ENCODE data around the gene GRK5.

Gene GRK5

GRCh38 chr10:119368581-119368980, 161.2 kb downstream of the GRK5 start:
- CTCF ChIA-PET, result interaction anchor here (1.0 to 3.4 kb wide), 2 partner anchors 10 to 159 kb away, joined by 6 to 11 read pairs; no protein-coding TSS in a partner anchor
- POLR2A ChIA-PET, result no interaction called here

GRCh38 chr10:119368991-119369869, 161.9 kb downstream of the GRK5 start:
- no peak overlapping the region for H3K4me3 ChIP-seq (ENCODE audit: low read depth, low read length)
- CTCF ChIA-PET, result interaction anchor here (1.0 to 3.4 kb wide), 3 partner anchors 11 to 163 kb away, joined by 6 to 13 read pairs (median 11); partner anchors contain the start of gene GRK5
- TF ChIP-seq CTCF (IDR thresholded peaks at IDR 0.05; ENCODE audit: insufficient read depth, low read length, missing control alignments), result no peak
- POLR2A ChIA-PET, result no interaction called here
- DNase-seq (ENCODE audit: low read depth, low spot score), result no peak

More at GRCh38 chr10:119368581-119368980, 161.2 kb downstream of the GRK5 start:
- no peak for TF ChIP-seq CTCF (IDR thresholded peaks at IDR 0.05; ENCODE audit: insufficient read depth, low read length, missing control alignments)
- DNase-seq (ENCODE audit: low read depth, low spot score), result no peak
- no peak overlapping the region for H3K4me3 ChIP-seq (ENCODE audit: low read depth, low read length)

- peak; percentile 56 for DNase-seq (ENCODE audit: low read depth, low spot score)
- H3K4me3 ChIP-seq (ENCODE audit: low read depth, low read length), result peak overlapping the region; percentile 33
- ChIA-PET CTCF (interaction anchor here (1.3 to 3.4 kb wide), 3 partner anchors 12 to 164 kb away, joined by 3 to 13 read pairs (median 11); partner anchors contain the start of gene GRK5), POLR2A (interaction anchor here (0.8 to 2.1 kb wide), 5 partner anchors 31 to 198 kb away, joined by 3 to 10 read pairs (median 3); no protein-coding TSS in a partner anchor)
- no peak for TF ChIP-seq CTCF (IDR thresholded peaks at IDR 0.05; ENCODE audit: insufficient read depth, low read length, missing control alignments)
Measured at GRCh38 chr10:119370111-119370741, 162.9 kb downstream of the GRK5 start.

- TF ChIP-seq CTCF (IDR thresholded peaks at IDR 0.05; ENCODE audit: insufficient read depth, low read length, missing control alignments), result no peak
- CTCF ChIA-PET, result interaction anchor here (0.8 to 3.2 kb wide), 4 partner anchors 19 to 172 kb away, joined by 3 to 13 read pairs (median 4); partner anchors contain the start of gene GRK5
- POLR2A ChIA-PET, result interaction anchor here (0.6 to 2.1 kb wide), 7 partner anchors 12 to 199 kb away, joined by 3 to 10 read pairs (median 3); no protein-coding TSS in a partner anchor
- H3K4me3 ChIP-seq (ENCODE audit: low read depth, low read length), result peak overlapping the region; percentile 36
- peak; percentile 90 for DNase-seq (ENCODE audit: low read depth, low spot score)
Measured at GRCh38 chr10:119370972-119371703, 163.8 kb downstream of the GRK5 start.

- no peak overlapping the region for H3K4me3 ChIP-seq (ENCODE audit: low read depth, low read length)
- no peak for DNase-seq (ENCODE audit: low read depth, low spot score)
- CTCF ChIA-PET, result interaction anchor here (0.6 to 3.2 kb wide), 8 partner anchors 12 to 173 kb away, joined by 3 to 13 read pairs (median 4); partner anchors contain the start of gene GRK5
- POLR2A ChIA-PET, result interaction anchor here (0.6 to 2.1 kb wide), 6 partner anchors 11 to 173 kb away, joined by 3 to 10 read pairs (median 4); no protein-coding TSS in a partner anchor
- TF ChIP-seq CTCF (IDR thresholded peaks at IDR 0.05; ENCODE audit: insufficient read depth, low read length, missing control alignments), result peak; percentile 5
Measured at GRCh38 chr10:119371704-119372663, 164.6 kb downstream of the GRK5 start.
